HepG2 (cell line): ENCODE results near the gene OGFOD3. TPM values are rescaled to one million over a fixed set of nuclear protein-coding genes. Genes with fewer than 3 reads are reported as not detected.
A peak's percentile ranks its signal among the peaks of the same experiment; 100 is the strongest.

Experiments
- HMG20B ChIP-seq: conservative IDR thresholded peaks from 2 replicates; pipeline ENCODE4 v1.6.1; 2016; ENCODE audit warnings: missing genetic modification reagents, missing compliant biosample characterization
- MTA1 ChIP-seq: sonication (generic); formaldehyde crosslinking; IDR thresholded peaks from 2 replicates; pipeline ENCODE4 v1.4.0; 2020; ENCODE audit warnings: missing genetic modification reagents, mild to moderate bottlenecking, borderline replicate concordance
- NR2F2 ChIP-seq: IDR thresholded peaks from 2 replicates; pipeline ENCODE4 v1.6.1; 2012; ENCODE audit warnings: low read depth, inconsistent platforms, borderline replicate concordance
- PHF20 ChIP-seq: sonication (generic); formaldehyde crosslinking; IDR thresholded peaks from 2 replicates; pipeline ENCODE4 v1.5.0; 2020; ENCODE audit warnings: mild to moderate bottlenecking, missing genetic modification reagents
- ZC3H13 ChIP-seq: sonication (generic); formaldehyde crosslinking; IDR thresholded peaks from 2 replicates; pipeline ENCODE4 v1.8.1; 2023; ENCODE audit warnings: mild to moderate bottlenecking, missing genetic modification reagents, moderate library complexity
- ZNF720 ChIP-seq: sonication (generic); formaldehyde crosslinking; IDR thresholded peaks from 2 replicates; pipeline ENCODE4 v1.4.0; 2020; ENCODE audit warnings: missing genetic modification reagents
- polyA plus RNA-seq, 8 experiments: library from polyadenylated mRNA; depleted of rRNA in 3 of 8; stranded (reverse) in 7 of 8; unstranded in 1 of 8; fragments of >200 nt; fragmentation: Illumina TruSeq in 4 of 8; extraction: Trizol in 4 of 8; gene quantifications; 2 replicates each; pipeline versions ENCODE4 v1.2.1 to v1.2.3, GENCODE V29; 2011 to 2016; ENCODE audit warnings: low read depth in 4 of 8, missing spikeins in 1 of 8, mixed read lengths in 1 of 8; ENCODE audit not compliant: insufficient read depth in 1 of 8
- total RNA-seq, 5 experiments: library from RNA; depleted of rRNA; stranded (reverse); fragments of >200 nt; fragmentation: Illumina TruSeq; extraction: Trizol; gene quantifications; 2 replicates each; pipeline ENCODE4 v1.2.3, GENCODE V29; 2016; ENCODE audit warnings: low read depth in 1 of 5
- TF ChIP-seq, protein P1 (sequence below), 2 experiments: IDR thresholded peaks; 2 replicates each; pipeline ENCODE4 v1.6.1; 2011 to 2012; ENCODE audit warnings: low read length in 2 of 2, borderline replicate concordance in 1 of 2, low read depth in 1 of 2, mild to moderate bottlenecking in 1 of 2, moderate library complexity in 1 of 2
- TF ChIP-seq, protein P2 (sequence below): sonication (generic); formaldehyde crosslinking; IDR thresholded peaks from 2 replicates; pipeline ENCODE4 v1.4.0; 2020; ENCODE audit warnings: missing genetic modification reagents
- TF ChIP-seq, protein P3 (sequence below): sonication (generic); formaldehyde crosslinking; IDR thresholded peaks from 2 replicates; pipeline ENCODE4 v1.5.1; 2020; ENCODE audit warnings: mild to moderate bottlenecking, missing genetic modification reagents, moderate library complexity
- TF ChIP-seq, protein P4 (sequence below): sonication (generic); formaldehyde crosslinking; IDR thresholded peaks from 2 replicates; pipeline ENCODE4 v1.5.0; 2020; ENCODE audit warnings: missing genetic modification reagents

The OGFOD3 gene
- total and polyA plus RNA-seq, 2 of the 13 experiments (the other 11 are each of a cell fraction or from before 2014, with no cell fraction given), result 40.0 to 42.1 TPM

DNA sequence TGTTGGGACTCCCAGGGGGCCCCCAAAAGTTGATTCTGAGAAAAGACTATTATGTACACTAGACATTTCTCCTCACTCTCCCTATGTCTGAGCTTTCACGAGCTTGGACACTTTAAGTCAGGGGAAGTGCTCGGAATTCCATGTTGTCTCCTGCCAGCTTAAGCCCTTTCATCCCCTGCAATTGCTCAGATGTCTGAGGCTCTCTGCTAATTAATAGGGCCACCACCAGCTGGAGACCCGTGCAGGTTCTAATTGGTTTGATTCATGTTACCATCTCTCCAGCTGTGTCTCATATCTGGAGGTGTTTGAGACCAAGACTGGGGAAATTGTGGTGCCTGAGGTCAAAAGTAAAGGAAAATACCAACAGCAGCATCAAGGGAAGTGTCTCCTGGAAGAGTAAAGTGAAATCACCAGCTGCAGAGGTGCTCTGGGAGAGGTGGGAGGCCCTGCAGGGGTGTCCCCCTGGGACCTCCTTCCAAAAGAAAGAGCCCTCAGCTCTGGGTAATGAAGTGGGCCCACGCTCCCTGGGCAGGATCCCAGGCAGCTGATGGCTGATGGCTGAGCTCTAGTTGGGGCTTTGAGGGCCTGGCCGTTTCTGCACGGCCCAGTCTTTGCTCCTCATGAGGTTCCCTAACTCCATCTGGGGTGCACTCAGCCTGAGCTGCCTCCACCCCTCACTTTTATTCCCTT lies 52.6 kb downstream of the OGFOD3 start (continued):
- TF ChIP-seq MTA1 (CRISPR knock-in tag) (peak; percentile 40; the same call in 1 of the 2 replicates), ZNF720 (CRISPR knock-in tag) (no peak), ZC3H13 (0 out of 2 replicates have a peak, but pooled peaks have one; percentile 33), NR2F2 (no peak), HMG20B (CRISPR knock-in tag) (no peak), PHF20 (no peak)
- TF ChIP-seq, protein P1, sequence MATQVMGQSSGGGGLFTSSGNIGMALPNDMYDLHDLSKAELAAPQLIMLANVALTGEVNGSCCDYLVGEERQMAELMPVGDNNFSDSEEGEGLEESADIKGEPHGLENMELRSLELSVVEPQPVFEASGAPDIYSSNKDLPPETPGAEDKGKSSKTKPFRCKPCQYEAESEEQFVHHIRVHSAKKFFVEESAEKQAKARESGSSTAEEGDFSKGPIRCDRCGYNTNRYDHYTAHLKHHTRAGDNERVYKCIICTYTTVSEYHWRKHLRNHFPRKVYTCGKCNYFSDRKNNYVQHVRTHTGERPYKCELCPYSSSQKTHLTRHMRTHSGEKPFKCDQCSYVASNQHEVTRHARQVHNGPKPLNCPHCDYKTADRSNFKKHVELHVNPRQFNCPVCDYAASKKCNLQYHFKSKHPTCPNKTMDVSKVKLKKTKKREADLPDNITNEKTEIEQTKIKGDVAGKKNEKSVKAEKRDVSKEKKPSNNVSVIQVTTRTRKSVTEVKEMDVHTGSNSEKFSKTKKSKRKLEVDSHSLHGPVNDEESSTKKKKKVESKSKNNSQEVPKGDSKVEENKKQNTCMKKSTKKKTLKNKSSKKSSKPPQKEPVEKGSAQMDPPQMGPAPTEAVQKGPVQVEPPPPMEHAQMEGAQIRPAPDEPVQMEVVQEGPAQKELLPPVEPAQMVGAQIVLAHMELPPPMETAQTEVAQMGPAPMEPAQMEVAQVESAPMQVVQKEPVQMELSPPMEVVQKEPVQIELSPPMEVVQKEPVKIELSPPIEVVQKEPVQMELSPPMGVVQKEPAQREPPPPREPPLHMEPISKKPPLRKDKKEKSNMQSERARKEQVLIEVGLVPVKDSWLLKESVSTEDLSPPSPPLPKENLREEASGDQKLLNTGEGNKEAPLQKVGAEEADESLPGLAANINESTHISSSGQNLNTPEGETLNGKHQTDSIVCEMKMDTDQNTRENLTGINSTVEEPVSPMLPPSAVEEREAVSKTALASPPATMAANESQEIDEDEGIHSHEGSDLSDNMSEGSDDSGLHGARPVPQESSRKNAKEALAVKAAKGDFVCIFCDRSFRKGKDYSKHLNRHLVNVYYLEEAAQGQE (IDR thresholded peaks at IDR 0.05; ENCODE audit: borderline replicate concordance in 1 of 2, low read depth in 1 of 2, low read length in 2 of 2), result no peak
- TF ChIP-seq, protein P2, sequence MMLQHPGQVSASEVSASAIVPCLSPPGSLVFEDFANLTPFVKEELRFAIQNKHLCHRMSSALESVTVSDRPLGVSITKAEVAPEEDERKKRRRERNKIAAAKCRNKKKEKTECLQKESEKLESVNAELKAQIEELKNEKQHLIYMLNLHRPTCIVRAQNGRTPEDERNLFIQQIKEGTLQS (CRISPR knock-in tag), result no peak
- TF ChIP-seq, protein P3, sequence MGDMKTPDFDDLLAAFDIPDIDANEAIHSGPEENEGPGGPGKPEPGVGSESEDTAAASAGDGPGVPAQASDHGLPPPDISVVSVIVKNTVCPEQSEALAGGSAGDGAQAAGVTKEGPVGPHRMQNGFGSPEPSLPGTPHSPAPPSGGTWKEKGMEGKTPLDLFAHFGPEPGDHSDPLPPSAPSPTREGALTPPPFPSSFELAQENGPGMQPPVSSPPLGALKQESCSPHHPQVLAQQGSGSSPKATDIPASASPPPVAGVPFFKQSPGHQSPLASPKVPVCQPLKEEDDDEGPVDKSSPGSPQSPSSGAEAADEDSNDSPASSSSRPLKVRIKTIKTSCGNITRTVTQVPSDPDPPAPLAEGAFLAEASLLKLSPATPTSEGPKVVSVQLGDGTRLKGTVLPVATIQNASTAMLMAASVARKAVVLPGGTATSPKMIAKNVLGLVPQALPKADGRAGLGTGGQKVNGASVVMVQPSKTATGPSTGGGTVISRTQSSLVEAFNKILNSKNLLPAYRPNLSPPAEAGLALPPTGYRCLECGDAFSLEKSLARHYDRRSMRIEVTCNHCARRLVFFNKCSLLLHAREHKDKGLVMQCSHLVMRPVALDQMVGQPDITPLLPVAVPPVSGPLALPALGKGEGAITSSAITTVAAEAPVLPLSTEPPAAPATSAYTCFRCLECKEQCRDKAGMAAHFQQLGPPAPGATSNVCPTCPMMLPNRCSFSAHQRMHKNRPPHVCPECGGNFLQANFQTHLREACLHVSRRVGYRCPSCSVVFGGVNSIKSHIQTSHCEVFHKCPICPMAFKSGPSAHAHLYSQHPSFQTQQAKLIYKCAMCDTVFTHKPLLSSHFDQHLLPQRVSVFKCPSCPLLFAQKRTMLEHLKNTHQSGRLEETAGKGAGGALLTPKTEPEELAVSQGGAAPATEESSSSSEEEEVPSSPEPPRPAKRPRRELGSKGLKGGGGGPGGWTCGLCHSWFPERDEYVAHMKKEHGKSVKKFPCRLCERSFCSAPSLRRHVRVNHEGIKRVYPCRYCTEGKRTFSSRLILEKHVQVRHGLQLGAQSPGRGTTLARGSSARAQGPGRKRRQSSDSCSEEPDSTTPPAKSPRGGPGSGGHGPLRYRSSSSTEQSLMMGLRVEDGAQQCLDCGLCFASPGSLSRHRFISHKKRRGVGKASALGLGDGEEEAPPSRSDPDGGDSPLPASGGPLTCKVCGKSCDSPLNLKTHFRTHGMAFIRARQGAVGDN, result peak; percentile 25; the same call in 1 of the 2 replicates
- TF ChIP-seq, protein P4, sequence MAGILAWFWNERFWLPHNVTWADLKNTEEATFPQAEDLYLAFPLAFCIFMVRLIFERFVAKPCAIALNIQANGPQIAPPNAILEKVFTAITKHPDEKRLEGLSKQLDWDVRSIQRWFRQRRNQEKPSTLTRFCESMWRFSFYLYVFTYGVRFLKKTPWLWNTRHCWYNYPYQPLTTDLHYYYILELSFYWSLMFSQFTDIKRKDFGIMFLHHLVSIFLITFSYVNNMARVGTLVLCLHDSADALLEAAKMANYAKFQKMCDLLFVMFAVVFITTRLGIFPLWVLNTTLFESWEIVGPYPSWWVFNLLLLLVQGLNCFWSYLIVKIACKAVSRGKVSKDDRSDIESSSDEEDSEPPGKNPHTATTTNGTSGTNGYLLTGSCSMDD (CRISPR knock-in tag), result no peak
